SH-SY5Y (cell line): ENCODE measurements around the gene SNRNP70.

Source experiments
- GATA2 ChIP-seq: IDR thresholded peaks from 2 replicates; pipeline ENCODE4 v1.6.1; 2011; ENCODE audit warnings: mild to moderate bottlenecking, low read depth, low read length
- GATA3 ChIP-seq: IDR thresholded peaks from 2 replicates; pipeline ENCODE4 v1.6.1; 2011; ENCODE audit warnings: low read depth, mild to moderate bottlenecking, low read length, moderate library complexity

DNA sequence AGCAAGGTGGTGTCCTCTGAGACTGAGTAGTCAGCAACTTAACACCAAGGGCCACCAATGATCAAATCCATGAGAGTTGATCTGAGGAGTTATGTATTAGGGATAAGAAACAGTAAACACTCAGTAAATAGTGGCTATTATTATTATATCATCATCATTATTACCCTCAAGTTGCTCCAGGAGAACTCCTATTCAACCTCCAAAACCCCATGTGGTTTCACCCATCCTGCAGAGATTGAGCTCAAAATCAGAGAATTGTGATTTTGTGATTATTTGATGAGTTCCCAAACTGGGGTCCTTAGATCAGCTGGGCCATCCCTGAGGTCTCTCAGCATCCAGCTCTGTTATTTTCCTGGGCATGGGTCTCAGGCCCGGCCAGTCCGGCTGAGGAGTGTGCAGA, 24.3 kb upstream of the SNRNP70 start:
- TF ChIP-seq GATA2 (no peak), GATA3 (no peak)
